CD4-positive, alpha-beta T cell treated with Interferon alpha-2 for 1 hour (primary cell): ENCODE measurements around the gene PARD3.
"Not testable (repeated sequence)": the region's sequence is repeated elsewhere in the genome, so short reads cannot be mapped to it uniquely, and the experiment has no call there.

Source experiments
- DNase-seq, 2 donors: peaks; one replicate each; pipeline ENCODE4 v3.0.0-alpha.2; 2020 to 2022

Gene PARD3

GRCh38 chr10:34360984-34361383 lies 454.1 kb downstream of the PARD3 start:
- no peak for DNase-seq

GRCh38 chr10:34359435-34359813 lies 455.7 kb downstream of the PARD3 start:
- no peak for DNase-seq

GRCh38 chr10:34358729-34359434 lies 456.2 kb downstream of the PARD3 start:
- no peak for DNase-seq

GRCh38 chr10:34356463-34356862 lies 458.6 kb downstream of the PARD3 start:
- no peak for DNase-seq

GRCh38 chr10:34353530-34353929 lies 461.6 kb downstream of the PARD3 start:
- DNase-seq: not testable (repeated sequence)

GRCh38 chr10:34352599-34353204 lies 462.4 kb downstream of the PARD3 start:
- not testable (repeated sequence) for DNase-seq

- no peak for DNase-seq
Measured at GRCh38 chr10:34351161-34351560, 463.9 kb downstream of the PARD3 start.

GRCh38 chr10:34348917-34349485 lies 466.1 kb downstream of the PARD3 start:
- peak in 1 of 2 donors; percentile 3 for DNase-seq

GRCh38 chr10:34348021-34348420 lies 467.1 kb downstream of the PARD3 start:
- DNase-seq: no peak

- DNase-seq: no peak
Measured at GRCh38 chr10:34347131-34347530, 468.0 kb downstream of the PARD3 start.

GRCh38 chr10:34346516-34347100 lies 468.5 kb downstream of the PARD3 start:
- DNase-seq: no peak

- DNase-seq: no peak
Measured at GRCh38 chr10:34345383-34345782, 469.7 kb downstream of the PARD3 start.

- DNase-seq: no peak
Measured at GRCh38 chr10:34343764-34344163, 471.3 kb downstream of the PARD3 start.

GRCh38 chr10:34341473-34341872 lies 473.6 kb downstream of the PARD3 start:
- DNase-seq: no peak

- DNase-seq: no peak
Measured at GRCh38 chr10:34340934-34341333, 474.2 kb downstream of the PARD3 start.

GRCh38 chr10:34339816-34340553 lies 475.1 kb downstream of the PARD3 start:
- no peak for DNase-seq

- no peak for DNase-seq
Measured at GRCh38 chr10:34337917-34338316, 477.2 kb downstream of the PARD3 start.

GRCh38 chr10:34335960-34336690 lies 479.0 kb downstream of the PARD3 start:
- no peak for DNase-seq

- DNase-seq: no peak
Measured at GRCh38 chr10:34334908-34335307, 480.2 kb downstream of the PARD3 start.

- DNase-seq: no peak
Measured at GRCh38 chr10:34333513-34333912, 481.6 kb downstream of the PARD3 start.

- DNase-seq: no peak
Measured at GRCh38 chr10:34327184-34327583, 487.9 kb downstream of the PARD3 start.

- no peak for DNase-seq
Measured at GRCh38 chr10:34323192-34323591, 491.9 kb downstream of the PARD3 start.

GRCh38 chr10:34320265-34320664 lies 494.8 kb downstream of the PARD3 start:
- DNase-seq: no peak
